GM18526 (cell line): ENCODE results near the gene DNAH8.

Experiments
- POLR2A ChIP-seq: IDR thresholded peaks from 3 replicates; pipeline ENCODE4 v1.6.1; 2011; ENCODE audit not compliant: insufficient read length; ENCODE audit errors: extremely low read depth

DNAH8 gene

DNA sequence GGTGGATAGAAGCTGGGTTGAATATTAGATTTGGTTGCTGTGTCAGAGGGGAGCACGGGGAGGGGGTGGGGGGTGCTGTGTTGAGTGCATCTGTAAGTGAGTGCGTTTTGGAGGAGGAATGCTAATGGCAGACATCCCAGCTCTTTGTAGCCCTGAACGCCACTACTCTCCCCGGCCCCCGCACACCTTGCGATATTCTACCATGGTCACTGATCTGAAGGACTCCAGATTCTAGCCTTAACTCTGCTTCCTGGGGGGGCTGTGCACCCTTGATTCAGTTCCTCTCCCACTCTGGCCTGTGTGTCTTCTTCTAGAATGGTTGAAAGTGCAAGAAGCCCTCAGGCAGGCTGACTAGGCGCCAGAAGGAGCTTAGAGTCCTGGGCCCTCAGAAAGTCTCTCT lies 340.6 kb downstream of the DNAH8 start:
- no peak for TF ChIP-seq POLR2A

DNA sequence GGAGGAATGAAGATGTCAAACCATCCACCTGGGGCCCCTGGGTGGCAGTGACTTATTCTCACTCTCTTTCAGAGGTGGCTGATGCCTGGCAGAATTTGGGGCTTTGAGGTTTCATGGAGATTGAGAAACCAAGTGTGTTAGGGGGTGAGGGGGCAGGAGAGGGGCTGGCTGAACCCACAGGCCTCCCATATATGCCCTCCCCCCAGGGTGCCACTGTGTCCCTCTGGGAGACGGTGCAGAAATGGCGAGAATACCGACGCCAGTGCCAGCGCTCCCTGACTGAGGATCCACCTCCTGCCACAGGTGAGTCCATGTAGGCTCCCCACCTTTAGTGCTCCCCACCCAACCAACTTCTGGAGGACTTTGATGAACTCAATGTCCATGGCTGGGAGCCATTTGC lies 341.1 kb downstream of the DNAH8 start:
- TF ChIP-seq POLR2A: no peak

- no peak for TF ChIP-seq POLR2A
Measured at GRCh38 chr6:39056681-39057080, 341.6 kb downstream of the DNAH8 start.

DNA sequence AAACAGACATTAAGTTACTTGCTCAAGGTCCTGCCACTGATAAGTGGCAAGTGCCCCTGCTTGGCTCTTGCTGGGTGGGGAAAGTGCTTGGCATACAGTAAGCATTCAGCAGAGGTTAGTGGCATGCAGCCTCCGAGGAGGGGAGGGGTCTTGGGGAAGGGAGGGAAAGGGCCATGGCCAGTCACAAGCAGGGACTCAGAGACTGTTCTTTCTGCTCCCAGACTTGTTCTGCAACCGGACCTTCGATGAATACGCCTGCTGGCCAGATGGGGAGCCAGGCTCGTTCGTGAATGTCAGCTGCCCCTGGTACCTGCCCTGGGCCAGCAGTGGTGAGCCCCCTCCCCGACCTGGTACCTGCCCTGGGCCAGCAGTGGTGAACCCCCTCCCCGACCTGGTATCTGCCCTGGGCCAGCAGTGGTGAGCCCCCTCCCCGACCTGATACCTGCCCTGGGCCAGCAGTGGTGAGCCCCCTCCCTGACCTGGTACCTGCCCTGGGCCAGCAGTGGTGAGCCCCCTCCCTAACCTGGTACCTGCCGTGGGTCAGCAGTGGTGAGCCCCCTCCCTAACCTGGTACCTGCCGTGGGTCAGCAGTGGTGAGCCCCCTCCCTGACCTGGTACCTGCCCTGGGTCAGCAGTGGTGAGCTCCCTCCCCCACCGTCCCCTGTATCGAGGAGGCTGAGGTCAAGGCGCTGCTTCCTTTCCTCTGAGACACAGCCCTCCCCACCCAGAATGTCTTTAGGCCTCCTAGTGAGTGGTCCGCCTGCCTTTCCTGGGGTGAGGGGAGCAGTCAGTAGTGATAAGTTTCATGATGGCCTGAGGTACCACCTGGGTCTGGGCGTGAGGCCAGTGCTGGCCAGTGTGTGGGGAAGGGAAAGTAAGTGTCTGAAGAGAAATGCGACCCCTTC lies 342.4 kb downstream of the DNAH8 start:
- no peak for TF ChIP-seq POLR2A

GRCh38 chr6:39058471-39059147 lies 343.5 kb downstream of the DNAH8 start:
- TF ChIP-seq POLR2A: no peak

GRCh38 chr6:39059496-39060310 lies 344.6 kb downstream of the DNAH8 start:
- no peak for TF ChIP-seq POLR2A

DNA sequence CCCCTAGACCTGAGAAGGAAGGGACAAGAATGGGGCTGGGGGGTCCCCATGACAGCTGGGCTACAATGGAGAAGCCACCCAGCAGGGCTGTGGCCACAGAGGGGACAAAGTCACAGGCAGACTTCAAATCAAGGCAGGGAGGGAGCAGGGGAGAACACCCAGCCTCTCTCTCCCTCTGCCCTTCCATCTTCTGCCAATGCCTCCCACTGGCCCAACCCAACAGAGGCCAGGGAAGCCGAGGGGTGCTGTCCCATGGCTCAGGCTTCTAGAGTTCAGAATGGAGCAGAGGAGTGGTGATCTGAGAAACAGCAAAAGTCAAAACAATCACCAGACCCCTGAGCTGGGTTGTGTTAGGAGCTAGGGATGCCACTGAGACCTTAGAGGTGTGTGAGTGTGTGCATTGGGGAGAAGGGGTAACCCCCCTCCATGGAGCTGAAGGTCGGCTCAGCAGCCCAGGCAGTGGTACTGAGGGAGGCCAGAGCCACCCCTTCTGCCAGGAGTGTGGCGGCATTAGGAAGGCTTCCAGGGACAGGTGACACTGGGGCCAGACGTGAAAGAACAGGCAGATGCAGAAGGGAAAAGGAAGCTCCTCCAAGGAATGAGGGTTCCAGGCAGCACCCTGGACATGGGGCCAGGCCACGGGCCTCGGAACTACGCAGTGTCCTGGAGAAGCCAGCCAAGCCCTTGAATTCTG lies 345.5 kb downstream of the DNAH8 start:
- no peak for TF ChIP-seq POLR2A

DNA sequence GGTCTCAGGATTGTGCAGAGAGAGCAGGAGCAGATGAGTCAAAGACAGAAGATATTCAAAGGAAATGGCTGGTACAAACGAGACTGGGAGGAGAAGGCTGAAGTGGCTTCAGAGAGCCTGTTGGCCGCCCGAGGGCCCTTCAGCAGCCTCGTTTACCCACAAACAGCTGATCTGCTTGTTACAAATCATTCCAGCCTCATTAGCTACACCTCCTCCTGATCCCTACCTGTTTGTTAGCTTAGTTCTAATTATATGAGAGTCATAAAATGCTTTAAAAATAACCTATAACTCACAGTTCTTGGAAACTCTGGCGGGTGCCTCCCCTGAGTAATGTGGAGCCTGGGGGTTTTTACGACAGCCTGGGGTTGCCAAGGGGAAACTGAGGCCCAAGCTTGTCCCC lies 346.1 kb downstream of the DNAH8 start:
- TF ChIP-seq POLR2A: no peak

DNA sequence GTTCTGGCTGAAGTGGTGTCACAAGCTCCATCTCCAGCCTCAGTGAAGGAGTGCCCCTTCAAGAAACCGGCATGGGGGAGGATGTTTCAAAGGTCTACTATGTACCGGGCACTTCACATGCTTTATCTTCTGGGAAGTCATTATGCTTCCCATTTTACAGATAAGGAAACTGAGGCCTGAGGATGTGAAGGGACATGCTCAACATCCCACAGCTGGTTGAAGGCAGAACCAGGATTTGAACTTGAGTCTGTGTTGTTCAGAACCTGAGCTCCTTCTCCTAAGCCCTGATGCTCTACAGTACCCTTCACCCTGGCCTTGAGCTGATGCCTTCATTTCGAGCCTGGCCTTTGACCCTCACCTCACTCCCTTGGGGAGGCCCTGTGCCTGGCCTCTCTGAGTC lies 346.5 kb downstream of the DNAH8 start:
- TF ChIP-seq POLR2A: no peak

DNA sequence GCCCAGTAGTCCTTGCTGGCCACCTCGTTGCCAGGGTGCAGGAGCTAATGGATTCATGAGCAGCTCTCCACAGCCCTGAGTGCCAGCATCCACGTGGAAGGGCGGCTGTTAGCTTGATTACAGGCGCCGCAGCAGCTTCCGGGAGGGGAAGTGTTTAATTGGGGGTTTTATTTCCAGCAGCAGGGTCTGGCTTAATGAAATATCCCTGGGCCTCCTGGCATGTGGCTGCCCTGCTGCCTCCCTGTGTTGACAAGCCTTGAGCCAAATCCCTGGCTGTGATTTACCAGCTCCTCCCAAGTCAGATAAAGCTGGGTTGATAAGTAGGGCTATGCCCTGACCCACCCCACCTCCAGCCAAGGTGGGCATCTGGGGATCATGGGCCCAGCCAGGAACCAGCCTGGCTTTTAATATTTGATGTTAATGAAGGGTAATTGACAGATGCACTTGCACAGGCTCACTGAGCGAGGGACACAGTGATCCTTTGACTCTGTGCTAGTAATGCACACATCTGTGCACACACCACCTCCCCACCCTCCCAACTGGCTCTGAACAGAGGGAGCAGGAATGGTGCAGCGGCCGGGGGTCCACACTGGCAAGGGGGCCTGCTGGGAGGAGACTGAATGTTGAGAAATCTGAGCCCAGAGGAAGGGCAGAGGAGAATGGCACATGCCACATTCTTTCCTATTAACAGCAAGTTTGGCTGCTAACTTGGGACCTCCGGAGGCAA lies 347.1 kb downstream of the DNAH8 start:
- TF ChIP-seq POLR2A: no peak

- TF ChIP-seq POLR2A: no peak
Measured at GRCh38 chr6:39063526-39063925, 348.4 kb downstream of the DNAH8 start.

GRCh38 chr6:39065561-39065960 lies 350.4 kb downstream of the DNAH8 start:
- TF ChIP-seq POLR2A: no peak

- no peak for TF ChIP-seq POLR2A
Measured at GRCh38 chr6:39068391-39068790, 353.3 kb downstream of the DNAH8 start.

- TF ChIP-seq POLR2A: no peak
Measured at GRCh38 chr6:39072830-39073229, 357.7 kb downstream of the DNAH8 start.
